HL-60 (cell line): ENCODE measurements around the gene UBE2D4.

ENCODE experiments used
- POLR2AphosphoS5 ChIP-seq: IDR thresholded peaks from 2 replicates; pipeline ENCODE4 v1.6.1; 2012; ENCODE audit warnings: low read depth
- REST ChIP-seq: IDR thresholded peaks from 2 replicates; pipeline ENCODE4 v1.6.1; 2012; ENCODE audit warnings: low read depth; ENCODE audit not compliant: insufficient replicate concordance

GRCh38 chr7:43878867-43879266, 47.4 kb upstream of the UBE2D4 start:
- TF ChIP-seq REST = no peak
- TF ChIP-seq POLR2AphosphoS5 = no peak
